HCT116 (cell line): ENCODE measurements around the gene ARHGEF18. TPM values are rescaled to one million over a fixed set of nuclear protein-coding genes. Genes with fewer than 3 reads are reported as not detected.
A peak's percentile ranks its signal among the peaks of the same experiment; 100 is the strongest.

Experiments
- ATAC-seq: fragments of 200-7000 bp; cut with Tn5 transposase; 2 replicates; pipeline ENCODE4 v1.9.1; 2020; ENCODE audit warnings: mild to moderate bottlenecking, moderate library complexity
- BruUV-seq: library from RNA; stranded (reverse); fragments of 400-500 nt; replicated peaks from 2 replicates; lab custom pipeline; 2021; lab: Mats Ljungman, UMichigan
- CTCF ChIA-PET: fragments of 300-600 bp; sonication (Branson Sonifier 250); formaldehyde crosslinking; loops from one replicate; lab custom pipeline; 2021; ENCODE audit warnings: antibody characterized with exemption; lab: Charles Lee
- POLR2A ChIA-PET: fragments of 300-600, 350-600 bp; sonication (Branson Sonifier 250); formaldehyde crosslinking; loops from one replicate; lab custom pipeline; 2021; ENCODE audit warnings: antibody characterized with exemption; lab: Charles Lee
- RAD21 ChIA-PET, 2 experiments: fragments of 300-600 bp; sonication (Branson Sonifier 250); formaldehyde crosslinking; loops; one replicate each; lab custom pipeline; 2023; ENCODE audit warnings: low total read pairs in 2 of 2; ENCODE audit not compliant: uncharacterized antibody in 2 of 2, unreplicated experiment in 2 of 2, low non-redundant PET in 1 of 2; lab: Charles Lee
- DNase-seq: peaks from one replicate; pipeline ENCODE4 v3.0.0-alpha.2; 2010; ENCODE audit warnings: low read depth, low spot score
- H2AFZ ChIP-seq: fragments of 200-600 bp; shearing (Covaris generic), sonication (generic); 2 replicates; pipeline ENCODE4 v1.6.1; 2017; ENCODE audit warnings: low read depth, mixed run types, mixed read lengths, antibody characterized with exemption, low read length; ENCODE audit not compliant: poor library complexity, severe bottlenecking
- H3K27ac ChIP-seq: 2 replicates; pipeline ENCODE4 v1.5.1; 2012; ENCODE audit warnings: low read depth, low read length
- H3K27me3 ChIP-seq: fragments of 200-600 bp; sonication (generic); 2 replicates; pipeline ENCODE4 v1.6.1; 2016; ENCODE audit warnings: mixed run types, low read length, mixed read lengths; ENCODE audit not compliant: insufficient read depth
- H3K36me3 ChIP-seq, 2 experiments: fragments of 200-500 bp in 1 of 2; fragments of 200-600 bp in 1 of 2; sonication (Bioruptor generic) in 1 of 2; sonication (generic) in 1 of 2; 2 replicates each; pipeline versions ENCODE4 v1.5.1 to v1.6.1; 2014 to 2016; ENCODE audit warnings: low read length in 2 of 2, inconsistent platforms in 1 of 2, mixed read lengths in 1 of 2, mixed run types in 1 of 2; ENCODE audit not compliant: insufficient read depth in 2 of 2, control insufficient read depth in 1 of 2
- H3K4me1 ChIP-seq, 2 experiments: fragments of 200-600 bp in 1 of 2; sonication (generic) in 1 of 2; 2 replicates each; pipeline versions ENCODE4 v1.5.1 to v1.6.1; 2012 to 2017; ENCODE audit warnings: low read length in 2 of 2, inconsistent platforms in 1 of 2, mild to moderate bottlenecking in 1 of 2, mixed read lengths in 1 of 2, mixed run types in 1 of 2, moderate library complexity in 1 of 2; ENCODE audit not compliant: insufficient read depth in 2 of 2, control insufficient read depth in 1 of 2
- H3K4me2 ChIP-seq: fragments of 200-600 bp; sonication (generic); 2 replicates; pipeline ENCODE4 v1.6.1; 2017; ENCODE audit warnings: mixed run types, low read length, mixed read lengths
- H3K4me3 ChIP-seq, 2 experiments: fragments of 200-600 bp in 1 of 2; sonication (generic) in 1 of 2; replicated peaks in 1 of 2; 2 replicates each; pipeline ENCODE4 v1.5.1; 2011 to 2016; ENCODE audit warnings: low read length in 2 of 2, control low read depth in 1 of 2, low read depth in 1 of 2, mild to moderate bottlenecking in 1 of 2, mixed read lengths in 1 of 2, mixed run types in 1 of 2
- H3K79me2 ChIP-seq: fragments of 200-600 bp; sonication (generic); 2 replicates; pipeline ENCODE4 v1.6.1; 2017; ENCODE audit warnings: mild to moderate bottlenecking, mixed run types, low read length, moderate library complexity, mixed read lengths; ENCODE audit not compliant: insufficient read depth
- H3K9ac ChIP-seq: fragments of 200-600 bp; sonication (generic); 2 replicates; pipeline ENCODE4 v1.6.1; 2016; ENCODE audit warnings: low read length, mixed read lengths
- H3K9me2 ChIP-seq: fragments of 200-600 bp; sonication (generic), shearing (Covaris generic); 2 replicates; pipeline ENCODE4 v1.6.1; 2017; ENCODE audit warnings: mixed run types, mild to moderate bottlenecking, moderate library complexity; ENCODE audit not compliant: insufficient read depth
- H3K9me3 ChIP-seq, 2 experiments: fragments of 200-500 bp in 1 of 2; fragments of 200-600 bp in 1 of 2; sonication (Bioruptor generic) in 1 of 2; sonication (generic) in 1 of 2; 2 replicates each; pipeline ENCODE4 v1.6.1; 2014 to 2017; ENCODE audit warnings: low read length in 2 of 2, mixed read lengths in 2 of 2, inconsistent platforms in 1 of 2, low read depth in 1 of 2, mild to moderate bottlenecking in 1 of 2, mixed run types in 1 of 2, moderate library complexity in 1 of 2; ENCODE audit not compliant: control insufficient read depth in 1 of 2, insufficient read depth in 1 of 2
- H4K20me1 ChIP-seq: fragments of 200-600 bp; sonication (generic), shearing (Covaris generic); 2 replicates; pipeline ENCODE4 v1.6.1; 2017; ENCODE audit warnings: mixed run types, mild to moderate bottlenecking, moderate library complexity; ENCODE audit not compliant: insufficient read depth
- CBX3 ChIP-seq: IDR thresholded peaks from 2 replicates; pipeline ENCODE4 v1.6.1; 2012; ENCODE audit warnings: low read depth
- EGR1 ChIP-seq: IDR thresholded peaks from 2 replicates; pipeline ENCODE4 v1.6.1; 2012; ENCODE audit warnings: low read depth
- ELF1 ChIP-seq: IDR thresholded peaks from 2 replicates; pipeline ENCODE4 v1.6.1; 2012; ENCODE audit warnings: low read depth, borderline replicate concordance
- EZH2 ChIP-seq: fragments of 200-600 bp; sonication (generic); IDR thresholded peaks from 2 replicates; pipeline ENCODE4 v1.6.1; 2017; ENCODE audit warnings: antibody characterized with exemption, mixed run types
- EZH2phosphoT487 ChIP-seq: fragments of 200-600 bp; IDR thresholded peaks from 2 replicates; pipeline ENCODE4 v1.6.1; 2018; ENCODE audit warnings: antibody characterized with exemption, borderline replicate concordance
- FOSL1 ChIP-seq: IDR thresholded peaks from 2 replicates; pipeline ENCODE4 v1.6.1; 2012; ENCODE audit warnings: low read depth
- POLR2A ChIP-seq: IDR thresholded peaks from 2 replicates; pipeline ENCODE4 v1.7.0; 2011; ENCODE audit warnings: borderline replicate concordance; ENCODE audit not compliant: insufficient read depth, insufficient read length; ENCODE audit errors: extremely low read depth
- POLR2AphosphoS5 ChIP-seq: IDR thresholded peaks from 2 replicates; pipeline ENCODE4 v1.6.1; 2011; ENCODE audit warnings: mild to moderate bottlenecking, low read depth, low read length, moderate library complexity
- RAD21 ChIP-seq: IDR thresholded peaks from 2 replicates; pipeline ENCODE4 v1.6.1; 2012; ENCODE audit warnings: low read depth, mild to moderate bottlenecking
- SIN3A ChIP-seq: IDR thresholded peaks from 2 replicates; pipeline ENCODE4 v1.6.1; 2012; ENCODE audit warnings: low read depth
- SP1 ChIP-seq: IDR thresholded peaks from 2 replicates; pipeline ENCODE4 v1.6.1; 2012; ENCODE audit warnings: low read depth
- ZNF274 ChIP-seq: fragments of 200-500 bp; sonication (Bioruptor generic); IDR thresholded peaks from 2 replicates; pipeline ENCODE4 v1.6.1; 2014; ENCODE audit warnings: mild to moderate bottlenecking, low read depth, low read length, inconsistent platforms
- intact Hi-C: fragments of 100-400 bp; cut with micrococcal nuclease; formaldehyde crosslinking; loops from 2 replicates; pipeline ENCODE4 v1.10.0; 2022
- total RNA-seq: library from RNA; stranded (reverse); gene quantifications from one replicate; pipeline ENCODE4 v1.2.1, GENCODE V29; 2021; ENCODE audit not compliant: unreplicated experiment
- TF ChIP-seq, protein P1 (sequence below): IDR thresholded peaks from 2 replicates; pipeline ENCODE4 v1.6.1; 2012
- TF ChIP-seq, protein P2 (sequence below), 3 experiments: fragments of 200-600 bp in 1 of 3; sonication (generic) in 1 of 3; IDR thresholded peaks in 2 of 3; conservative IDR thresholded peaks in 1 of 3; 2 replicates each; pipeline ENCODE4 v1.5.1; 2012 to 2017; ENCODE audit warnings: low read depth in 2 of 3, low read length in 2 of 3, antibody characterized with exemption in 1 of 3, borderline replicate concordance in 1 of 3, control low read depth in 1 of 3, mild to moderate bottlenecking in 1 of 3, mixed read lengths in 1 of 3, mixed run types in 1 of 3, moderate library complexity in 1 of 3; ENCODE audit not compliant: insufficient read depth in 1 of 3
- TF ChIP-seq, protein P3 (sequence below): IDR thresholded peaks from 2 replicates; pipeline ENCODE4 v1.6.1; 2011; ENCODE audit warnings: mild to moderate bottlenecking, low read length, moderate library complexity; ENCODE audit not compliant: insufficient replicate concordance; ENCODE audit errors: extremely low read depth

Gene ARHGEF18
- total RNA-seq, 1 experiment from 2014 or later, result 32.2 TPM

DNA sequence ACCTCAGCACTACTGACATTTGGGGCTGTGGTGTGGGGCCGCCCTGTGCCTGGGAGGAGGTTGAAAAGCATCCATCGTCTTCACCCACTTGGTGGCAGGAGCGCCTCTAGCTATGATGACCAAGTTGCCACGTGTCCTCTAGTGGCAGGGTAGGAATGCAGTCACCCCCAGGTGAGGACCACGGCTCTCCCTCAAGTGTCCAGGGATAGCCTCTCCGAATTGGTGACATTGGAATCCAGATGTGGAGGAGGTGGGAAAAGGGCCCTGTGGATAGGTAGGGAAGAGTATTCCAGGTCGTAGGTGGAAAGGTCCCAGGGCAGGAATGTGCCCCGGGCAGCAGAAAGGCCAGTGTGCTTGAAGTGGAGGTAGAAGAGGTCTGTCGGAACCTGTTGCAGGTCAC lies 37.6 kb downstream of the ARHGEF18 start:
- CTCF ChIA-PET, result interaction anchor here (0.9 to 1.3 kb wide), 4 partner anchors 19 to 413 kb away, joined by 3 to 5 read pairs (median 4); no protein-coding TSS in a partner anchor
- H3K4me3 ChIP-seq, result no peak overlapping the region

More for the DNA sequence above, 37.6 kb downstream of the ARHGEF18 start:
- peak; percentile 84 for ATAC-seq
- Histone ChIP-seq H3K9ac (no peak overlapping the region), H2AFZ (no peak overlapping the region), H3K9me3 (no peaks in the 10 kb centered on the region), H3K27ac (no peak overlapping the region), H3K27me3 (no peaks in the 10 kb centered on the region), H3K4me2 (peak overlapping the region; percentile 22), H3K36me3 (no peaks in the 10 kb centered on the region), H3K4me1 (peaks cover 21 to 24% of the 10 kb centered on the region in 2 experiments), H4K20me1 (no peaks in the 10 kb centered on the region), H3K79me2 (no peaks in the 10 kb centered on the region), H3K9me2 (no peaks in the 10 kb centered on the region)
- TF ChIP-seq ZNF274, result no peak
- TF ChIP-seq SP1, result no peak
- TF ChIP-seq POLR2A, result no peak
- no peak for TF ChIP-seq CBX3
- TF ChIP-seq SIN3A, result no peak
- TF ChIP-seq, protein P1, sequence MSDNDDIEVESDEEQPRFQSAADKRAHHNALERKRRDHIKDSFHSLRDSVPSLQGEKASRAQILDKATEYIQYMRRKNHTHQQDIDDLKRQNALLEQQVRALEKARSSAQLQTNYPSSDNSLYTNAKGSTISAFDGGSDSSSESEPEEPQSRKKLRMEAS, result peak; percentile 88
- TF ChIP-seq EZH2, result no peak
- TF ChIP-seq POLR2AphosphoS5, result no peak
- TF ChIP-seq EGR1, result no peak
- no peak for TF ChIP-seq FOSL1
- peak; percentile 85 for TF ChIP-seq RAD21
- TF ChIP-seq, protein P2, sequence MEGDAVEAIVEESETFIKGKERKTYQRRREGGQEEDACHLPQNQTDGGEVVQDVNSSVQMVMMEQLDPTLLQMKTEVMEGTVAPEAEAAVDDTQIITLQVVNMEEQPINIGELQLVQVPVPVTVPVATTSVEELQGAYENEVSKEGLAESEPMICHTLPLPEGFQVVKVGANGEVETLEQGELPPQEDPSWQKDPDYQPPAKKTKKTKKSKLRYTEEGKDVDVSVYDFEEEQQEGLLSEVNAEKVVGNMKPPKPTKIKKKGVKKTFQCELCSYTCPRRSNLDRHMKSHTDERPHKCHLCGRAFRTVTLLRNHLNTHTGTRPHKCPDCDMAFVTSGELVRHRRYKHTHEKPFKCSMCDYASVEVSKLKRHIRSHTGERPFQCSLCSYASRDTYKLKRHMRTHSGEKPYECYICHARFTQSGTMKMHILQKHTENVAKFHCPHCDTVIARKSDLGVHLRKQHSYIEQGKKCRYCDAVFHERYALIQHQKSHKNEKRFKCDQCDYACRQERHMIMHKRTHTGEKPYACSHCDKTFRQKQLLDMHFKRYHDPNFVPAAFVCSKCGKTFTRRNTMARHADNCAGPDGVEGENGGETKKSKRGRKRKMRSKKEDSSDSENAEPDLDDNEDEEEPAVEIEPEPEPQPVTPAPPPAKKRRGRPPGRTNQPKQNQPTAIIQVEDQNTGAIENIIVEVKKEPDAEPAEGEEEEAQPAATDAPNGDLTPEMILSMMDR (IDR thresholded peaks at IDR 0.05 in 2 of 3, conservative IDR thresholded peaks at IDR 0.05 in 1 of 3; ENCODE audit: borderline replicate concordance in 1 of 3, insufficient read depth in 1 of 3, low read depth in 2 of 3, low read length in 2 of 3), result peak; percentile 26 to 81 (median 47); a peak in 5 of 6 replicates
- no peak for TF ChIP-seq ELF1
- TF ChIP-seq, protein P3, sequence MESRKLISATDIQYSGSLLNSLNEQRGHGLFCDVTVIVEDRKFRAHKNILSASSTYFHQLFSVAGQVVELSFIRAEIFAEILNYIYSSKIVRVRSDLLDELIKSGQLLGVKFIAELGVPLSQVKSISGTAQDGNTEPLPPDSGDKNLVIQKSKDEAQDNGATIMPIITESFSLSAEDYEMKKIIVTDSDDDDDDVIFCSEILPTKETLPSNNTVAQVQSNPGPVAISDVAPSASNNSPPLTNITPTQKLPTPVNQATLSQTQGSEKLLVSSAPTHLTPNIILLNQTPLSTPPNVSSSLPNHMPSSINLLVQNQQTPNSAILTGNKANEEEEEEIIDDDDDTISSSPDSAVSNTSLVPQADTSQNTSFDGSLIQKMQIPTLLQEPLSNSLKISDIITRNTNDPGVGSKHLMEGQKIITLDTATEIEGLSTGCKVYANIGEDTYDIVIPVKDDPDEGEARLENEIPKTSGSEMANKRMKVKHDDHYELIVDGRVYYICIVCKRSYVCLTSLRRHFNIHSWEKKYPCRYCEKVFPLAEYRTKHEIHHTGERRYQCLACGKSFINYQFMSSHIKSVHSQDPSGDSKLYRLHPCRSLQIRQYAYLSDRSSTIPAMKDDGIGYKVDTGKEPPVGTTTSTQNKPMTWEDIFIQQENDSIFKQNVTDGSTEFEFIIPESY, result no peak
- TF ChIP-seq EZH2phosphoT487, result no peak
- BruUV-seq, result no TSS peak
- DNase-seq, result no peak
- ChIA-PET POLR2A (no interaction called here), RAD21 (interaction anchor here in 1 of 2 experiments (0.7 kb wide), 1 partner anchor 32 kb away, joined by 4 read pairs; no protein-coding TSS in a partner anchor)
- intact Hi-C loops, result loop anchor here (10.0 kb wide), 1 partner anchor 418 kb away; no protein-coding TSS in a partner anchor
